PC-3 (cell line): ENCODE measurements around the gene TBXAS1.

Experiments used
- CTCF ChIP-seq: fragments of 300-600 bp; sonication (generic); conservative IDR thresholded peaks from 2 replicates; pipeline ENCODE4 v1.5.1; 2017; ENCODE audit warnings: antibody characterized with exemption, low read depth, mild to moderate bottlenecking, low read length
- EZH2 ChIP-seq: fragments of 300-600 bp; sonication (generic); IDR thresholded peaks from one replicate; pipeline ENCODE4 v1.6.1; 2017; ENCODE audit warnings: antibody characterized with exemption, mild to moderate bottlenecking, low read length; ENCODE audit not compliant: unreplicated experiment
- EZH2phosphoT487 ChIP-seq: fragments of 300-600 bp; sonication (generic); IDR thresholded peaks from 2 replicates; pipeline ENCODE4 v1.6.1; 2018; ENCODE audit warnings: mild to moderate bottlenecking, antibody characterized with exemption, low read length, borderline replicate concordance

- no peak for TF ChIP-seq CTCF
- no peak for TF ChIP-seq EZH2
- TF ChIP-seq EZH2phosphoT487: no peak
Measured at GRCh38 chr7:139808846-139809442, 20.1 kb upstream of the TBXAS1 start.
